Kidney capillary endothelial cell (primary cell): ENCODE measurements around the gene EPX.

Source experiments
- DNase-seq: peaks from one replicate; pipeline ENCODE4 v3.0.0-alpha.2; 2018; ENCODE audit warnings: low spot score

Gene EPX

DNA sequence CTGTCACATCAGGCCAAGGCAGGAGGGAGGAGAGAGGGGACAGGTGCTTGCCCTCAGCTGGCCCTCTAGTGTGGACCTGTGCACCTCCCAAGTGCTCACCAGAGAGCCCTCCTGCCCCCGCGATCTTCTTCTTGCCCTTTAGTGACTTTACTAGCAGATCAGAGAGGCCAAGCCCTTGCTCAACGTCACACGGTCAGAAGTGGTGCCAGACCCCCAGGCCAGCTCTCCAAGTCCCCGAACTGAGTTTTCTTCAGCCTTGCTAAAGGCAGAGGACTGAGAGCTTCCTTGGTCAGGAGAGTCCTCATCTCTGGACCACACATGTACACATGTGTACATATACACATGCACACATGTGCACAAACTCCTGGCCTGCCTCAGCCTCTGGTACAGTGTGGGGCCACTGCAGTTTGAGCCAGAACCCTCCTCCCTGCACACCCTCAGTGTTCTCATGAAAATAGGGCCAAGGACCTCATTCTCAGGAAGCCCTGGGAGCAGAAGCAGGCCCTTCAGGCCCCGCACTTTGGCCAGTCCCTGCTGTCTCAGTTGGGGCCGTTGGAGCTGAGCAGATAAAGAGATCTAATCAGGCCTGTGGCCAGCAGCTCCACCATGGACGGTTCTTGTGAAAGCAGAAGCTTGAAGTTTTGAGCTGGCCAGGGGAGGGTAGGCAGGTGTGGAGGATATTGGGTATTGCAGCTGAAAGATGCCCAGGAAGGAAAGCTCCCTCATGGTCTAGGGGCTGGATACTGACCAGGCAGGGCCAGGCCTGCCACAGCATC is 7.4 kb upstream of the EPX start:
- no peak for DNase-seq

DNA sequence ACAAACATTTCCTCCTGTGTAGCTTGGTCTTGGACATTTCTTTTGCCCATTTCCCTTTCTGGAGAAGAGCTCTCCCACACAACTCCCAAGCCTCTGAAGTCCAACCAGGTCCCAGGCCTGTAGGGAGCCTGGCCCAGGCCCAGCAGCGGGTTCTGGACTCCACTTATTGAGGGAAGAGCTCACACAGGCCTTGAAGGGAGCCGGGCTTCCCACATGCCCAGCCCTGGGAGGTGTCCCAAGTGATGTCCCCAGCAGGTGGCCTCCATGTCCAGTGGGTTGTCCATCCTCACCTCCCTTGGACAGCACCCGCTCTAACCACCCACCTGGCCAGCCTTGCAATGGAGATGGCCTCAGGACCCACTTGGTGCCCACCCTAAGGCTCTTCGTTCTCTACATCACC is 5.9 kb upstream of the EPX start:
- no peak for DNase-seq

DNA sequence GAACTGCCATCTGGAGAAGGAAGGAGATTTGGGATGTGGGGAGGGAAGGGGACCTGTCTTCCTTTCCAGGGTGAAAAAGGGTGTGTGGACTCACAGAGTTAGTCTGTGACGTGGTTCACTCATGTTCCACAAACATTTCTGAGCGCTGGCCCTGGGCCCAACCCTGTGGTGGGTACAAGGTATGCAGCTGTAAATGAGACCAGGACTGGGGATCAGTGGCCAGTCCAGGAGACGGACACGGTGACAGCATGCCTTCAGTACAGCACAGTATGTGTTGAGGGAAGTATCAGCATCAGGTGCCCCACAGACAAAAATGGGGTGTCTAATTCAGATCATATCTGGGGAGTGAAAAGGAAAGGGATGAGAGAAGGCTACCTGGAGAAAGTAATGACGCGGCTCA is 5.5 kb upstream of the EPX start:
- no peak for DNase-seq

GRCh38 chr17:58187675-58188074 is 4.9 kb upstream of the EPX start:
- DNase-seq: no peak

- no peak for DNase-seq
Observed at GRCh38 chr17:58189436-58190146, 2.9 kb upstream of the EPX start.

- DNase-seq: no peak
Observed at GRCh38 chr17:58191241-58191896, 1.2 kb upstream of the EPX start.

GRCh38 chr17:58193641-58194255 is 1.2 kb downstream of the EPX start:
- DNase-seq: no peak

DNA sequence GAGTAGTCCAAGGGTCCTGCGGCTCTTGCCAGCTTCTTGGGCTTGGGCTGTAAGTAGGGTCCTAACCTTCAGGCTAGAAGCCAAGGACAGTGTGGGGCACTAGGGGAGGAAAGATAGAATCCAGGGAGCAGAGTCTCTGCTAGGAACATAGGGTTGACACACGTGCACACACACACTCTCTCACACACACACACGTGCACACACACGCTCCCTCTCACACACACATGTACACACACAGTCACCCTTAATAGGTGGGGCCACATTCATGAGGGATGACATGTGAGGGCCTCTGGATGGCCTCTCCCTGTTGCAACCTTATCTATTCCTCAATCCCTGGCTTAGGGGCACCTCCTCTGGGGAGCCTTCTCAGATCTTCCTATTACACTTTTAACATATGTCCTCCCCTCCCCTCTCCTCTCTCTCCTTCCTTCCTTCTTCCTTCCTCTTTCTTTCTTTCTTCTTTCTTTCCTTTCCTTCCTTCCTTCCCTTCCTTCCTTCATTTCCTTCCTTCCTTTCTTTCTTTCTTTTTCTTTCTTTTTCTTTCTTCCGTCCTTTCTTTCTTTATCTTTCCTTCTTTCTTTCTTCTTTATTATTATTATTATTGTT is 3.1 kb downstream of the EPX start:
- DNase-seq: no peak

DNA sequence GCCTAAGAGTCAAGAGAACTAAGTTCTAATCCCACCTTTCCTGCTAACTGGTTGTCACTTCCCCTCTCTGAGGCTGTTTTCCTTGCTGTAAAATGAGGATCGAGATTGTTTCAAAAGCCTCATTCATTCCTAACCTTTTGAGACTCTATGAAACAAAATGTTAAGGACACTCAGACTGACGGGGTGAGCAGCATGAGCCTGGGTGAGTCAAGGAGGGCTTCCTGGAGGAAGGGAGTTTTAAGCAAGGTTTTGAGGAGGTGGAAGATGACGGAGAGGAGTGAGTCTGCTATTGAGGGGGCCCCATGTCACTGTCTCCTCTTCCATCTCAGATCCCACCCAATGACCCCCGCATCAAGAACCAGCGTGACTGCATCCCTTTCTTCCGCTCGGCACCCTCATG is 4.1 kb downstream of the EPX start:
- no peak for DNase-seq

GRCh38 chr17:58200024-58200633 is 7.6 kb downstream of the EPX start:
- peak; percentile 39 for DNase-seq

DNA sequence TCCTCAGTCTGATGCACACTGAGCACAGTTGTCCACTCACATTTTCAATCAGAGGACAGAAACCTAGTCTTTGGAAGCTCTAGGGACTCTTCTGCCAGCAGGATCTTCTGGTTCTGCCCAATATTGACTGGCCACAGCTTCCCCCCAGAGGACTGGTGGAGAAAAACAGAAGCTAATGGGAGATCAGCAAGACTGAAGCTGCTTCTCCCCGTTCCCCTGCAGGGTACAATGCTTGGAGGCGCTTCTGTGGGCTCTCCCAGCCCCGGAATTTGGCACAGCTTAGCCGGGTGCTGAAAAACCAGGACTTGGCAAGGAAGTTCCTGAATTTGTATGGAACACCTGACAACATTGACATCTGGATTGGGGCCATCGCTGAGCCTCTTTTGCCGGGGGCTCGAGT is 10.3 kb downstream of the EPX start:
- DNase-seq: no peak

- no peak for DNase-seq
Observed at GRCh38 chr17:58204796-58205195, 12.3 kb downstream of the EPX start.

DNA sequence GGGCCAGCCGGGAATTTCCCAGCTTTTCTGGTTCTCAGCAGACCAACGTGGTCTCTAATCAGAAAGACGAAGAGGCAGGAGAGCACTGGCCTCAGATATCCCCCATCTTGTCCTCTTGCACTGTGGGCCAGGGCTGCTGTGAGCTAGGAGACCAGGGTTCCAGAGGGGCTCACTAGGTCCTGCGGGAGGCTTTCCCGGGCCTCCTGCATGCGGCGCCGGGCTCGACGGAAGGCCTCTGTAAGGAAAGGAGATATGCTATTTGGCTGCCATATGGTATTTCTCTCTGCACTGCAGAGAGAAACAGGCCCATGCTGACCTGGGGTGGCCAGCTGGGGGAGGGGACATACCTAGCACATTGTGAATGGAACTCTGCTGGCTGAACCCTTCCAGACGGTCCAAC is 13.4 kb downstream of the EPX start:
- DNase-seq: no peak

- DNase-seq: no peak
Observed at GRCh38 chr17:58207451-58207850, 14.9 kb downstream of the EPX start.

GRCh38 chr17:58208344-58208743 is 15.8 kb downstream of the EPX start:
- no peak for DNase-seq

GRCh38 chr17:58210922-58211321 is 18.4 kb downstream of the EPX start:
- DNase-seq: no peak

DNA sequence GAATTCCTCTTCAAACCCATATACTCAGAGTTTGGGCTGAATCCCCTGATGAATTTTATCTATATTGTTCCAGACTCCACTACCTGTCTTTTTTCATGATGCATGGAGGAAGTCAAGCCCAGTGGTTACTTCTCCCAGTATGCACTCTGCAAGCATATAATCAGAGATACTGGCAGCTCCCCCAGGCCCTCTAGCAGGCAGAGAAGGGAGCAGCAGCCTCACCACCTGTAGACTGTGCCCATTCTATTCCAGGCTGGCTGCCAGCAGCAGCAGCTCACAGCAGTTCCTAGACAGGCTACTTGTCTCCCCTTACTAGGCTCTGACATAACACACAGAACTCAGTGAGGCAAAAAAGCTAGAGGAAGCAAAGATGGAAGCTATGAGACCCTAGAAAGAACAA is 23.2 kb downstream of the EPX start:
- DNase-seq: no peak

- no peak for DNase-seq
Observed at GRCh38 chr17:58217766-58218165, 25.2 kb downstream of the EPX start.

- DNase-seq: peak; percentile 93
Observed at GRCh38 chr17:58219007-58219788, 26.7 kb downstream of the EPX start, which contains the start of gene MKS1. Gene MKS1, minus strand, starts transcription at chr17:58219255. Its CDS starts 25 bp downstream, at chr17:58219230.

- DNase-seq: no peak
Observed at GRCh38 chr17:58219789-58220183, 27.3 kb downstream of the EPX start.

- peak; percentile 16 for DNase-seq
Observed at GRCh38 chr17:58224315-58224714, 31.8 kb downstream of the EPX start.
